SK-N-MC (cell line): ENCODE measurements around the gene TEPSIN.
"Not testable (repeated sequence)": the region's sequence is repeated elsewhere in the genome, so short reads cannot be mapped to it uniquely, and the experiment has no call there.

Experiments
- DNase-seq: peaks from one replicate; pipeline ENCODE4 v3.0.0-alpha.2; 2011; ENCODE audit warnings: low read depth, low spot score
- H3K27ac ChIP-seq: fragments of 200-600 bp; sonication (generic); 2 replicates; pipeline ENCODE4 v1.5.1; 2016; ENCODE audit warnings: mixed run types
- H3K36me3 ChIP-seq: fragments of 200-600 bp; sonication (generic); 2 replicates; pipeline ENCODE4 v1.6.1; 2017; ENCODE audit warnings: antibody characterized with exemption, low read length, mixed read lengths; ENCODE audit not compliant: insufficient read depth
- H3K4me3 ChIP-seq: fragments of 200-600 bp; sonication (generic); 2 replicates; pipeline ENCODE4 v1.5.1; 2016
- H3K9ac ChIP-seq: fragments of 200-600 bp; sonication (generic); 2 replicates; pipeline ENCODE4 v1.8.0; 2017; ENCODE audit warnings: mixed run types, mixed read lengths; ENCODE audit not compliant: insufficient read length
- H3K9me3 ChIP-seq: fragments of 200-600 bp; sonication (generic); 2 replicates; pipeline ENCODE4 v1.6.1; 2017; ENCODE audit warnings: low read depth, mild to moderate bottlenecking, antibody characterized with exemption, low read length, moderate library complexity, mixed read lengths
- EZH2 ChIP-seq: fragments of 200-600 bp; sonication (generic); IDR thresholded peaks from one replicate; pipeline ENCODE4 v1.6.1; 2017; ENCODE audit warnings: antibody characterized with exemption
- FOXP2 ChIP-seq: optimal IDR thresholded peaks from 2 replicates; pipeline ENCODE3; 2011; ENCODE audit warnings: mild to moderate bottlenecking, moderate library complexity; ENCODE audit not compliant: insufficient read depth; ENCODE audit errors: extremely low read length, control extremely low read depth
- POLR2AphosphoS5 ChIP-seq: IDR thresholded peaks from 2 replicates; pipeline ENCODE4 v1.6.1; 2012; ENCODE audit warnings: mild to moderate bottlenecking, low read depth, low read length, borderline replicate concordance

TEPSIN gene

DNA sequence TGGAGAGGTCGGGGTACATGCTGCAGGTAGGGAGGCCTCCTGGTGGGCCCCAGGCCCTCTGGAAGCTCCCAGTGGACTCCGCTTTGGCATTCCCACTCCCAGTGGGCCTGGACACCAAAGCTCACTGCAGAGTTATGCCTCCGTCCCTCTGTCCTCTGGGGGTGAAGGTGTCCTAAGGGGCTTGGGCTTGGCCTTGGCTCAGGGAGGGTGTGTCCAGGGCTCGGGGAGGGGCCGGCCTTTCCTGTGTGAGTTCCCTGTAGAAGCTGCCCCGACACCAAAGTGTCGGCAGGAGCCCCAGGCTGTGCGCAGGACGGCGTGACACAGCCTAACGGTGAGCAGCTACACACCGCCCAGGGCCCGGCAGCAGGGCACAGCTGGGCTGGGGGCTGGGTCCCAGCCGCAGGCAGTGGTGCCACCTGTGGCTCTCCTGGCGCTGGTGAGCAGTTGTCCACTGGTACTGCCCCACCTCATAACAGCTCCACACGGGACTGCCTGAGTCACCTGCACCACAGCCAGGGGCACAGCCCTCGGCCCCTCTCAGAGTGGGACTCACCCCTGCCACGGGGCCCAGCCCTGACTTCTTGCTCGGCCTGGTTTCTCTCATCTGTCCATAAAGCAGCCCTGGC, 6.1 kb downstream of the TEPSIN start:
- DNase-seq: no peak
- Histone ChIP-seq H3K36me3 (no peaks in the 10 kb centered on the region), H3K9ac (no peak overlapping the region), H3K4me3 (no peak overlapping the region), H3K9me3 (no peaks in the 10 kb centered on the region), H3K27ac (no peak overlapping the region)
- TF ChIP-seq FOXP2: no peak

DNA sequence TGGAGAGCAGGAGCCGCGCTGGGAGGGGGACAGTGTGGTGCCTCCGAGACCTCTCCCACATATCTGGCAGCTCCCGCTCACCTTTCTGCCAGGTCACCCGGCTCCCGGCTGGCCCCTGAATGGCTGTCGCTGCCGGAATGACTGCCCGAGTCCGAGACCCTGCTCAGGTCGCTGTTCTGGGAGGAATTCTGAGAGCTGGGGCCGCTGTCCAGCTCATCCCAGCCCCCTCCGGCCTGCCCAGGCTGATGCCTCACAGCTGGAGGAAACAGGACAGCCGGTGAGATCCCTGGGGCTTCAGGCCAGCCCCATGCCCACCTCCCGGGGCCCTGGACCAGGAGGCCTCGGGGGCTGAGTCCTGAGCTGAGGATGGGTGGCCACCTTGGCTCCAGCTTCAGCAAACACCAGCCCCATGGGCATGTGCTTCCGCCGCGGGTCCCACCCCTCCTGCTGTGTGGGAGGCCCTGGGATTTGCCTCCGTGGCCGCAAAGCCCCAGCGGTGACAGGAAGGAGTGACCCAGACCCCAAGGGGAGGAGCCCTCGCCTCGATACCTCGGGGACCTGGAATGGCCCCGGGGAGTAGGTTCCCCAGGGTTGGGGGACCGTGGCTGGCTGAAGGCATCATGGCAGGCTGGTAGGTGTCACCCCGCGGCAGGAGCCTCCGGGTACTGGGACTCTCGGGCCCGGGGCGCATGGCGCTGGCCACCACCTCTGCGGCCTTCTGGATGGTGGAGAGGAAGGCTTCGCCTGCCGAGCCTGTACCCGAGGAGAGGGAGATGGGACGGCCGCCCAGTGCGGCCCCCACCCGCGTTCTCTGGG, 6.9 kb downstream of the TEPSIN start:
- Histone ChIP-seq H3K27ac (no peak overlapping the region), H3K9ac (no peak overlapping the region), H3K4me3 (no peak overlapping the region), H3K9me3 (no peaks in the 10 kb centered on the region), H3K36me3 (no peaks in the 10 kb centered on the region)
- no peak for TF ChIP-seq EZH2
- TF ChIP-seq FOXP2: no peak
- TF ChIP-seq POLR2AphosphoS5: no peak
- DNase-seq: no peak

DNA sequence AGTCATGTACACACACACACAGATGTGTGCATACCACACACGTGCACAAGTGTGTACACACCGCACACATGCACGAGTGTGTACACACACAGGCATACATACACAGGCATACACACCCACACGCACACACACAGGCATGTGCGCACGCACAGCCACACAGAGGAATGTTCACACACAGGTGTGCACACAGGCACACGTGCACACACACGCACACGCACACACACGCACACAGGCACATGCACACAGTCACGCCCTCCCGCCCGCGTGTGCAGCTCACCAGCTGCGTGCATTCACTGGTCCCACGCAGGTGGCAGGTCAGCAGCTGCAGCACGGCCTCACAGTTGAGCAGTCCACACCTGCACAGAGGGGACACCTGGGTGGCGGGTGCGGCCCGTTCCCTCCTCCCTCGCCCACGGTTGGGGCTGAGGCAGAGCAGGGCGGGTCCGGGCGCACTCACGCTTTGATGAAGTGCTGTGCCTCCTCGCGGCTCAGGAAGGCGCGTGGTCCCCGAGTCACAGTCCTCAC, 7.7 kb downstream of the TEPSIN start:
- Histone ChIP-seq H3K9me3 (no peaks in the 10 kb centered on the region), H3K36me3 (no peaks in the 10 kb centered on the region), H3K9ac (no peak overlapping the region), H3K4me3 (no peak overlapping the region), H3K27ac (no peak overlapping the region)
- DNase-seq: no peak
- no peak for TF ChIP-seq POLR2AphosphoS5
- TF ChIP-seq FOXP2: no peak
- no peak for TF ChIP-seq EZH2

DNA sequence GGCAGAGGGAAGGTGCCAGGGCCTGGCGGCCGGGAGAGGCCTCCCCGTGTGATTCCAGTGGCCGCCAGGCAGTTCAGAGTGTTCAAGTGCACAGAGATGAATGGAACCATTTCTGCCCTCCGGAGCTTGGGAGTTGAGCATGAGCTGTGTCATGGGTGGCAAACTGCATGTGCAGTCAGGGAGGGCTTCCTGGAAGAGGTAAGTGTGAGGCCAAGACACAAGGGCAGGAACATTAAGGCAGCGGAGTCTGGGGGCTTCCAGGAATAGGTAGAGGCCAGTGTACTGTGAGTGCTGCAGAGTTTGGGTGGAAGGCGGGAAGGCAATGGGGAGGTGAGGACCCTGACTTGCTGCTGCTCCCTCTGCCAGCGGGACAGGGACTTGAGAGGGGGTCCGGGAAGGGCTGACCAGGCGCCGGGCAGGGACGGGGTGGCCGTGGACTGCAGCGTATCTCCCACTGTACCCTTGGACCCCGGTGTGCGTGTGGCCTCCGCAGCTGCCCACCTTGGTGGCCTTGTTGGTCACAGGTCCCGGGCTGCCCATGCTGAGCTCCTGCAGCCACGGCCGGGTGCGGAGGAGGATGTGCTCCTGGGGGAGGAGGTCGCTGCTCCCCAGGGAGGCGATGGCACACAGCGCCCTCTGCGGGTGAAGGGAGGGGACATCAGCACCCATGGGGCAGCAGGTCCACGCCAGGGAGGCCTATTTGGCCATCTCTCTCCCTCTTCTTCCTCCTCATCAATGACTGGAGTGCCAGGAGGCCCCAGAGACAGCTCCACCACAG, 8.6 kb downstream of the TEPSIN start:
- TF ChIP-seq FOXP2: no peak
- TF ChIP-seq POLR2AphosphoS5: no peak
- no peak for TF ChIP-seq EZH2
- Histone ChIP-seq H3K9ac (no peak overlapping the region), H3K4me3 (no peak overlapping the region), H3K36me3 (no peaks in the 10 kb centered on the region), H3K9me3 (no peaks in the 10 kb centered on the region), H3K27ac (no peak overlapping the region)
- DNase-seq: no peak

DNA sequence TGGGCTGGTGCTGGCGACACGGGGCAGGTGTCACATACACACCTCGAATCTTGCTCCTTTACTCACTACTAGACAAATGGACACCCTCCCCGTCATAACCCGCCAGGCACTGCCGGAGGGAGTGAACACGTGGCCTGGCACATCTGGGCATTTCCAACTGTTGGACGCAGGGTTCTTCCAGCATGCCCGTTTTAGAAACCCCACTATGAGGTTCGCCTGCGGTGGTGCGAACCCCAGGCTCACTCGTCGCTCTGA, 9.3 kb downstream of the TEPSIN start:
- TF ChIP-seq FOXP2 (no peak), POLR2AphosphoS5 (no peak), EZH2 (no peak)
- no peak for DNase-seq
- H3K36me3 ChIP-seq: no peaks in the 10 kb centered on the region
- no peak overlapping the region for H3K27ac ChIP-seq
- H3K9ac ChIP-seq: no peak overlapping the region
- no peaks in the 10 kb centered on the region for H3K9me3 ChIP-seq
- H3K4me3 ChIP-seq: no peak overlapping the region

DNA sequence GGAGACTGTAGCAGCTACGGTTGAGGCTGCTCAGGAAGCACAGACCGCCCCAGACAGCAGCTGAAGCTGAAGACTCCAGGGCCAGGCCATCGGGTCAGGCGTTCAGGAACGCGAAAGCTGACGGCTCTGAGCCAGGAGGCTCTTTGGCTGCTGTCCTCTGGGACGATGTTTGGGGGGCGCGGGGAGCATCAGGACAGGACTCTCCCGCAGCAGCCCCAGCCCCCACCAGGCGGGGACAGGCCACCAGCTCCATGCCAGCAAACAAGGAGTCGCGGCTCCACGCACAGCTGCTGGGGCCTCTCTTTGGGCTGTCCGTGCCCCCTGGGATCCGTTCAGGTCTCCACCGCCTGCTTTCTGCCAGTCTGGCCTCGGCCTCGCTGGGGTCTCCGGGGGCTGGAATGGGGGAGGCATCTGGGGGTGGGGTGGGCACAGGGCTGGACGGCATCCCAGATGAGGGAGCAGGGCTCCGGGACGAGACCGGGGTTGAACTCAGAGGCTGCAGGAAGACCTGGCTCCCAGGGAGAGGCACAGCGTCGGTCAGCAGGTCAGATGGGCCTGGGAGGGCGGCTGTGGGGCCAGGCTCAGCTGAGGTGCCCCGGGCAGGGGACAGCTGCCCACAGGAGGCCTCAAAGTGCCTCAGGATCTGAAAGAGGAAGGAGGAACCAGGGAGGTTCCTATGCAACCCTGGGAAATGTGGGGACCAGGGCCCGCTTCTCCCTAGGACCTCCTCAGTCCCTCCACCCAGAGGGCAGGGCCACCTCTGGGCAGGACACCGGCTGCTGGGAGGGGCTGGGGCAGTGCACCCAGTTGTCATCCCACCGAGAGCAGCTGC, 9.8 kb downstream of the TEPSIN start:
- TF ChIP-seq POLR2AphosphoS5 (no peak), EZH2 (no peak)
- DNase-seq: no peak
- no peak overlapping the region for H3K27ac ChIP-seq
- H3K36me3 ChIP-seq: no peaks in the 10 kb centered on the region
- no peak overlapping the region for H3K9ac ChIP-seq
- no peak overlapping the region for H3K4me3 ChIP-seq
- no peaks in the 10 kb centered on the region for H3K9me3 ChIP-seq

DNA sequence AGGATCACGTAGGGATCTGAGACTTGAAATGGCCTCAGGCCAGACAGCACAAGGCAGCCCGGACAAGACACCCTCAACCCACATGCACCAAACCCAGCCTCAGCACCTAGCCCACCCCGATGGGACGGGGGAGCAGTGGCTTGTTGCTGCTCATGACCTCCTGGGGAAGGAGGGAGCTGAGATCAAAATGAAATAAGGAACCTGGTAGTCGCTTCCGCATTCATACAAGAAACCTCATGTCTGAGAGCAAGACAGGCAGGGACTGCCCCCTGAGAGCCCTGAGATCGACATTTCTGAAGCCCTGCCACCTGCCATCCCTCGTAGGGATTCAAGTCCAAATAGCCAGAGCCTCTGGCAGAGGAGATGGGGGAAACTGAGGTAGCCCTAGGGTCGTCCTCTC, 10.4 kb downstream of the TEPSIN start:
- no peaks in the 10 kb centered on the region for H3K9me3 ChIP-seq
- no peak for TF ChIP-seq FOXP2
- no peak for TF ChIP-seq EZH2
- no peak for TF ChIP-seq POLR2AphosphoS5
- H3K9ac ChIP-seq: no peak overlapping the region
- no peaks in the 10 kb centered on the region for H3K36me3 ChIP-seq
- H3K27ac ChIP-seq: no peak overlapping the region
- no peak overlapping the region for H3K4me3 ChIP-seq
- no peak for DNase-seq

DNA sequence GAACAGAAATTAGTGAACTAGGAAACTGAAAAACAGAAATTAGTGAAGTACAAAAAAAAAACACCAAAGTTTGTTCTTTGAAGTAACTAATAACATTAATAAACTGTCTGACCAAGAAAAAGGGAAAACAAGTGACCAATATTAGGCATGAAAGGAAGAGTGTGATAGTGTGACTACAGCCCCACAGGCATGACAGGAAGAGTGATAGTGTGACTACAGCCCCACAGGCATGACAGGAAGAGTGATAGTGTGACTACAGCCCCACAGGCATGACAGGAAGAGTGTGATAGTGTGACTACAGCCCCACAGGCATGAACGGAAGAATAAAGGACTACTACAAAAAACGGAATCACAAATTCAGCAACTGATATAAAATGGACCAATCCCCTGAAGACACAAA, 11.2 kb downstream of the TEPSIN start:
- H3K4me3 ChIP-seq, H3K36me3 ChIP-seq, H3K9me3 ChIP-seq, DNase-seq, H3K9ac ChIP-seq: not testable (repeated sequence)
- H3K27ac ChIP-seq: peak overlapping the region; percentile 2; the same call in 1 of the 2 replicates
